HepG2 (cell line): ENCODE results near the gene APBB2. TPM values are rescaled to one million over a fixed set of nuclear protein-coding genes. Genes with fewer than 3 reads are reported as not detected.
A peak's percentile ranks its signal among the peaks of the same experiment; 100 is the strongest.

Source experiments
- ARID4A ChIP-seq: sonication (generic); formaldehyde crosslinking; IDR thresholded peaks from 2 replicates; pipeline ENCODE4 v1.5.0; 2020; ENCODE audit warnings: mild to moderate bottlenecking, missing genetic modification reagents, borderline replicate concordance
- CSRNP2 ChIP-seq: sonication (generic); formaldehyde crosslinking; conservative IDR thresholded peaks from 2 replicates; pipeline ENCODE4 v1.8.0; 2022; ENCODE audit warnings: low read depth, missing genetic modification reagents
- JUNB ChIP-seq: sonication (generic); formaldehyde crosslinking; IDR thresholded peaks from 2 replicates; pipeline ENCODE4 v1.8.0; 2022; ENCODE audit warnings: missing genetic modification reagents, mild to moderate bottlenecking, borderline replicate concordance
- KMT2B ChIP-seq: IDR thresholded peaks from 2 replicates; pipeline ENCODE4 v1.6.1; 2016; ENCODE audit warnings: missing genetic modification reagents, missing compliant biosample characterization
- MAX ChIP-seq: IDR thresholded peaks from 2 replicates; pipeline ENCODE4 v1.6.1; 2012; ENCODE audit warnings: inconsistent platforms
- NPAS2 ChIP-seq: sonication (generic); formaldehyde crosslinking; IDR thresholded peaks from 2 replicates; pipeline ENCODE4 v1.8.0; 2022; ENCODE audit warnings: mild to moderate bottlenecking, missing genetic modification reagents, borderline replicate concordance
- NR1H2 ChIP-seq: sonication (generic); formaldehyde crosslinking; IDR thresholded peaks from 2 replicates; pipeline ENCODE4 v1.8.1; 2022; ENCODE audit warnings: low read depth, missing genetic modification reagents, borderline replicate concordance
- PBX3 ChIP-seq: sonication (generic); formaldehyde crosslinking; IDR thresholded peaks from 2 replicates; pipeline ENCODE4 v1.8.1; 2023; ENCODE audit warnings: missing genetic modification reagents, inconsistent platforms, borderline replicate concordance
- SMYD3 ChIP-seq: sonication (generic); formaldehyde crosslinking; IDR thresholded peaks from 2 replicates; pipeline ENCODE4 v1.8.1; 2023; ENCODE audit warnings: mild to moderate bottlenecking, missing genetic modification reagents
- TAF15 ChIP-seq: fragments of 200-400 bp; formaldehyde crosslinking; IDR thresholded peaks from one replicate; pipeline ENCODE4 v1.6.1; 2018; ENCODE audit warnings: mild to moderate bottlenecking, low read depth, low read length; ENCODE audit not compliant: poor library complexity, severe bottlenecking
- XBP1 ChIP-seq: sonication (generic); formaldehyde crosslinking; IDR thresholded peaks from 2 replicates; pipeline ENCODE4 v1.5.0; 2020; ENCODE audit warnings: missing genetic modification reagents
- ZNF318 ChIP-seq: sonication (generic); formaldehyde crosslinking; IDR thresholded peaks from 2 replicates; pipeline ENCODE4 v1.4.0; 2020; ENCODE audit warnings: mild to moderate bottlenecking, missing genetic modification reagents
- polyA plus RNA-seq, 8 experiments: library from polyadenylated mRNA; depleted of rRNA in 3 of 8; stranded (reverse) in 7 of 8; unstranded in 1 of 8; fragments of >200 nt; fragmentation: Illumina TruSeq in 4 of 8; extraction: Trizol in 4 of 8; gene quantifications; 2 replicates each; pipeline versions ENCODE4 v1.2.1 to v1.2.3, GENCODE V29; 2011 to 2016; ENCODE audit warnings: low read depth in 4 of 8, missing spikeins in 1 of 8, mixed read lengths in 1 of 8; ENCODE audit not compliant: insufficient read depth in 1 of 8
- total RNA-seq, 5 experiments: library from RNA; depleted of rRNA; stranded (reverse); fragments of >200 nt; fragmentation: Illumina TruSeq; extraction: Trizol; gene quantifications; 2 replicates each; pipeline ENCODE4 v1.2.3, GENCODE V29; 2016; ENCODE audit warnings: low read depth in 1 of 5

The APBB2 gene
- total and polyA plus RNA-seq, 2 of the 13 experiments (the other 11 are each of a cell fraction or from before 2014, with no cell fraction given) = 11.7 to 17.0 TPM

- TF ChIP-seq ZNF318 (no peak), KMT2B (CRISPR knock-in tag) (peak; percentile 78; the same call in 1 of the 2 replicates), JUNB (no peak), NR1H2 (CRISPR knock-in tag) (no peak), NPAS2 (no peak), PBX3 (CRISPR knock-in tag) (no peak), CSRNP2 (no peak), TAF15 (no peak), ARID4A (peak; percentile 74), SMYD3 (CRISPR knock-in tag) (no peak), MAX (peak; percentile 50), XBP1 (no peak)
Observed at GRCh38 chr4:41214136-41214824, at the start of gene APBB2 (continued).
